H1 (cell line): ENCODE measurements around the gene BIRC5. TPM values are rescaled to one million over a fixed set of nuclear protein-coding genes. Genes with fewer than 3 reads are reported as not detected.

ENCODE experiments used
- BCL11A ChIP-seq, 2 experiments: IDR thresholded peaks; one replicate each; pipeline ENCODE4 v1.6.1; 2011; ENCODE audit warnings: low read depth in 2 of 2, low read length in 2 of 2, mild to moderate bottlenecking in 2 of 2
- CBX5 ChIP-seq: fragments of 300-800, 300-1000 bp; sonication (generic); IDR thresholded peaks from 2 replicates; pipeline ENCODE4 v1.7.1; 2016; ENCODE audit warnings: antibody characterized with exemption, low read length, low read depth
- CHD7 ChIP-seq: fragments of 300-600 bp; sonication (generic); IDR thresholded peaks from 2 replicates; pipeline ENCODE4 v1.7.1; 2012; ENCODE audit warnings: low read length, moderate library complexity, mild to moderate bottlenecking, inconsistent platforms; ENCODE audit not compliant: insufficient replicate concordance
- MAX ChIP-seq: IDR thresholded peaks from 2 replicates; pipeline ENCODE4 v1.6.1; 2012; ENCODE audit warnings: inconsistent platforms
- POU5F1 ChIP-seq: IDR thresholded peaks from 2 replicates; pipeline ENCODE4 v1.6.1; 2011; ENCODE audit warnings: low read depth, mild to moderate bottlenecking, low read length, moderate library complexity
- RBBP5 ChIP-seq: IDR thresholded peaks from 2 replicates; pipeline ENCODE4 v1.7.1; 2012; ENCODE audit warnings: low read depth, mild to moderate bottlenecking, inconsistent platforms, low read length, moderate library complexity, borderline replicate concordance
- SAP30 ChIP-seq: fragments of 300-600 bp; sonication (generic); IDR thresholded peaks from 2 replicates; pipeline ENCODE4 v1.7.1; 2012; ENCODE audit warnings: low read length, moderate library complexity, mild to moderate bottlenecking, inconsistent platforms; ENCODE audit not compliant: insufficient read depth, insufficient replicate concordance
- SRF ChIP-seq: IDR thresholded peaks from 2 replicates; pipeline ENCODE4 v1.6.1; 2011; ENCODE audit warnings: mild to moderate bottlenecking, low read depth, low read length, moderate library complexity
- polyA plus RNA-seq, 7 experiments: library from polyadenylated mRNA; depleted of rRNA in 3 of 7; stranded (reverse) in 5 of 7; unstranded in 2 of 7; fragments of >200 nt in 5 of 7; fragments of 200-250 nt in 2 of 7; gene quantifications; 1 replicate in 5 of 7; 2 replicates in 1 of 7; 4 replicates in 1 of 7; pipeline versions ENCODE4 v1.2.1 to v1.2.3, GENCODE V29; 2011 to 2013; ENCODE audit warnings: missing spikeins in 2 of 7, mixed read lengths in 2 of 7
- total RNA-seq: library from RNA; stranded (reverse); fragmentation: NEBNext Ultra II Directional; extraction: Animal tissue kit (Norgen Biotek cat#: 25700); gene quantifications from 2 replicates; pipeline ENCODE4 v1.2.1, GENCODE V29; 2021

BIRC5 gene
- total and polyA plus RNA-seq, 2 of the 8 experiments (the other 6 are each of a cell fraction or from before 2014, with no cell fraction given) = 42.2 to 108 TPM

- TF ChIP-seq CBX5 (no peak), MAX (no peak), POU5F1 (no peak), BCL11A (IDR thresholded peaks at IDR 0.05; ENCODE audit: low read depth in 2 of 2, low read length in 2 of 2) (no peak), SRF (no peak), RBBP5 (no peak), SAP30 (no peak), CHD7 (no peak)
Measured at GRCh38 chr17:78242024-78242742, 28.1 kb downstream of the BIRC5 start (continued).
